ENCODE measurements around the gene FGF22.

GRCh38 chr19:640161-640558 is 481 bp downstream of the FGF22 start:
- TF ChIP-seq POLR2A (IDR thresholded peaks at IDR 0.05; ENCODE audit: extremely low read depth, insufficient read length): no peak
- no peak for TF ChIP-seq CTCF (IDR thresholded peaks at IDR 0.05; ENCODE audit: low read depth, low read length)
- TF ChIP-seq, protein P1, sequence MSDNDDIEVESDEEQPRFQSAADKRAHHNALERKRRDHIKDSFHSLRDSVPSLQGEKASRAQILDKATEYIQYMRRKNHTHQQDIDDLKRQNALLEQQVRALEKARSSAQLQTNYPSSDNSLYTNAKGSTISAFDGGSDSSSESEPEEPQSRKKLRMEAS (IDR thresholded peaks at IDR 0.05; ENCODE audit: low read depth, low read length): no peak
- no peak for TF ChIP-seq MYC (IDR thresholded peaks at IDR 0.05; ENCODE audit: low read depth, low read length)

All from NB4 (cell line).